Keratinocyte (primary cell): ENCODE data around the gene FAM170B. TPM values are rescaled to one million over a fixed set of nuclear protein-coding genes. Genes with fewer than 3 reads are reported as not detected.

Source experiments
- DNase-seq: peaks from one replicate; pipeline ENCODE4 v3.0.0-alpha.2; 2011; ENCODE audit warnings: low read depth, missing footprints, low spot score
- FAIRE-seq: peaks from 2 replicates; lab custom pipeline; 2011; peaks lifted over from hg19 to GRCh38; lab: Jason Lieb, UNC
- H2AFZ ChIP-seq: 2 replicates; pipeline ENCODE4 v1.6.0; 2012; ENCODE audit warnings: low read length, control low read depth, inconsistent platforms; ENCODE audit not compliant: control insufficient read depth
- H3K27ac ChIP-seq: 2 replicates; pipeline ENCODE4 v1.5.1; 2011; ENCODE audit warnings: low read length; ENCODE audit not compliant: control insufficient read depth, insufficient read depth
- H3K27me3 ChIP-seq: 3 replicates; pipeline ENCODE4 v1.6.0; 2011; ENCODE audit warnings: low read length; ENCODE audit not compliant: control insufficient read depth, insufficient read depth; ENCODE audit errors: extremely low read depth
- H3K36me3 ChIP-seq, 2 experiments: 2 replicates in 1 of 2; 3 replicates in 1 of 2; pipeline ENCODE4 v1.5.1; 2011; ENCODE audit warnings: low read length in 2 of 2, mild to moderate bottlenecking in 1 of 2; ENCODE audit not compliant: control insufficient read depth in 2 of 2, insufficient read depth in 2 of 2; ENCODE audit errors: extremely low read depth in 1 of 2
- H3K4me1 ChIP-seq: 3 replicates; pipeline ENCODE4 v1.5.1; 2011; ENCODE audit warnings: low read length; ENCODE audit not compliant: control insufficient read depth, insufficient read depth; ENCODE audit errors: extremely low read depth
- H3K4me2 ChIP-seq: 3 replicates; pipeline ENCODE4 v1.6.0; 2011; ENCODE audit warnings: low read depth, low read length; ENCODE audit not compliant: control insufficient read depth, insufficient read depth; ENCODE audit errors: extremely low read depth
- H3K4me3 ChIP-seq, 3 experiments: fragments of 200-600 bp in 1 of 3; sonication (generic) in 1 of 3; 2 replicates in 2 of 3; 3 replicates in 1 of 3; pipeline ENCODE4 v1.5.1; 2011 to 2016; ENCODE audit warnings: low read length in 3 of 3, mild to moderate bottlenecking in 3 of 3, control low read depth in 2 of 3, inconsistent platforms in 1 of 3, low read depth in 1 of 3, mixed read lengths in 1 of 3, mixed run types in 1 of 3, moderate library complexity in 1 of 3; ENCODE audit not compliant: control insufficient read depth in 2 of 3, insufficient read depth in 2 of 3; ENCODE audit errors: extremely low read depth in 1 of 3
- H3K79me2 ChIP-seq: 2 replicates; pipeline ENCODE4 v1.6.0; 2012; ENCODE audit warnings: low read length; ENCODE audit not compliant: control insufficient read depth, insufficient read depth
- H3K9ac ChIP-seq: 3 replicates; pipeline ENCODE4 v1.6.0; 2011; ENCODE audit warnings: low read length; ENCODE audit not compliant: control insufficient read depth, insufficient read depth; ENCODE audit errors: extremely low read depth
- H3K9me1 ChIP-seq: 3 replicates; pipeline ENCODE4 v1.6.0; 2011; ENCODE audit warnings: low read length; ENCODE audit not compliant: control insufficient read depth, insufficient read depth; ENCODE audit errors: extremely low read depth
- H3K9me3 ChIP-seq: 2 replicates; pipeline ENCODE4 v1.5.1; 2012; ENCODE audit warnings: low read depth, low read length; ENCODE audit not compliant: control insufficient read depth
- H4K20me1 ChIP-seq: 3 replicates; pipeline ENCODE4 v1.6.0; 2011; ENCODE audit warnings: low read length; ENCODE audit not compliant: control insufficient read depth, insufficient read depth; ENCODE audit errors: extremely low read depth
- CTCF ChIP-seq, 3 experiments: IDR thresholded peaks in 1 of 3; conservative IDR thresholded peaks in 1 of 3; optimal IDR thresholded peaks in 1 of 3; 2 replicates in 2 of 3; 3 replicates in 1 of 3; pipeline versions ENCODE3 to v1.5.1; 2011; ENCODE audit warnings: low read length in 3 of 3, mild to moderate bottlenecking in 3 of 3, moderate library complexity in 2 of 3, control low read depth in 1 of 3, inconsistent platforms in 1 of 3; ENCODE audit not compliant: insufficient read depth in 2 of 3; ENCODE audit errors: extremely low read depth in 1 of 3
- EZH2 ChIP-seq: IDR thresholded peaks from one replicate; pipeline ENCODE4 v1.6.1; 2012; ENCODE audit warnings: inconsistent platforms, mild to moderate bottlenecking, low read length, moderate library complexity
- dilution Hi-C: fragments of 300-500 bp; cut with MboI; formaldehyde crosslinking; loops from one replicate; pipeline ENCODE4 v1.7.0; 2020; ENCODE audit warnings: low sequenced_read_pairs; ENCODE audit not compliant: extremely low pct_ligation_motif_present
- polyA plus RNA-seq, 5 experiments: library from polyadenylated mRNA; depleted of rRNA in 3 of 5; stranded (reverse) in 3 of 5; stranded (forward) in 1 of 5; unstranded in 1 of 5; fragments of >200 nt; gene quantifications; 1 replicate in 1 of 5; 2 replicates in 3 of 5; 3 replicates in 1 of 5; pipeline versions ENCODE4 v1.2.1 to v1.2.3, GENCODE V29; 2011 to 2012; ENCODE audit warnings: missing spikeins in 2 of 5, low read depth in 1 of 5, low replicate concordance in 1 of 5

FAM170B gene
- polyA plus RNA-seq, 1 donor (not counting 4 experiments of a cell fraction or from before 2014, with no cell fraction given): not detected

- Histone ChIP-seq H3K4me3 (no peak overlapping the region), H3K27ac (no peak overlapping the region), H2AFZ (no peak overlapping the region), H4K20me1 (no peaks in the 10 kb centered on the region), H3K9me3 (no peaks in the 10 kb centered on the region), H3K9me1 (no peaks in the 10 kb centered on the region), H3K4me2 (no peak overlapping the region), H3K79me2 (no peaks in the 10 kb centered on the region), H3K27me3 (no peaks in the 10 kb centered on the region), H3K36me3 (no peaks in the 10 kb centered on the region), H3K4me1 (no peaks in the 10 kb centered on the region), H3K9ac (no peak overlapping the region)
- FAIRE-seq: no peak
- DNase-seq: no peak
- TF ChIP-seq CTCF (optimal IDR thresholded peaks at IDR 0.05 in 1 of 3, IDR thresholded peaks at IDR 0.05 in 1 of 3, conservative IDR thresholded peaks at IDR 0.05 in 1 of 3; ENCODE audit: extremely low read depth in 1 of 3, insufficient read depth in 2 of 3, low read length in 3 of 3) (no peak), EZH2 (no peak)
- dilution Hi-C loops: no loop called here
Observed at GRCh38 chr10:49143249-49143648, 9.4 kb upstream of the FAM170B start.

- H3K4me2 ChIP-seq: no peak overlapping the region
- dilution Hi-C loops: no loop called here
- H3K9me1 ChIP-seq: no peaks in the 10 kb centered on the region
- no peaks in the 10 kb centered on the region for H4K20me1 ChIP-seq
- no peak for FAIRE-seq
- H3K9me3 ChIP-seq: no peaks in the 10 kb centered on the region
- no peak overlapping the region for H2AFZ ChIP-seq
- no peak overlapping the region for H3K4me3 ChIP-seq
- no peaks in the 10 kb centered on the region for H3K4me1 ChIP-seq
- no peaks in the 10 kb centered on the region for H3K79me2 ChIP-seq
- no peaks in the 10 kb centered on the region for H3K36me3 ChIP-seq
- no peak overlapping the region for H3K27ac ChIP-seq
- H3K9ac ChIP-seq: no peak overlapping the region
- TF ChIP-seq EZH2: no peak
- no peak for TF ChIP-seq CTCF (optimal IDR thresholded peaks at IDR 0.05 in 1 of 3, IDR thresholded peaks at IDR 0.05 in 1 of 3, conservative IDR thresholded peaks at IDR 0.05 in 1 of 3; ENCODE audit: extremely low read depth in 1 of 3, insufficient read depth in 2 of 3, low read length in 3 of 3)
- H3K27me3 ChIP-seq: no peaks in the 10 kb centered on the region
- no peak for DNase-seq
Observed at GRCh38 chr10:49141541-49142332, 7.9 kb upstream of the FAM170B start.
